CD4-positive, alpha-beta T cell treated with Interleukin-4 for 1 hour (primary cell): ENCODE measurements around the gene NLRC5.
A peak's percentile ranks its signal among the peaks of the same experiment; 100 is the strongest.
"Not testable (repeated sequence)": the region's sequence is repeated elsewhere in the genome, so short reads cannot be mapped to it uniquely, and the experiment has no call there.

Source experiments
- DNase-seq, 2 donors: peaks; one replicate each; pipeline ENCODE4 v3.0.0-alpha.2; 2020 to 2022

Gene NLRC5

DNA sequence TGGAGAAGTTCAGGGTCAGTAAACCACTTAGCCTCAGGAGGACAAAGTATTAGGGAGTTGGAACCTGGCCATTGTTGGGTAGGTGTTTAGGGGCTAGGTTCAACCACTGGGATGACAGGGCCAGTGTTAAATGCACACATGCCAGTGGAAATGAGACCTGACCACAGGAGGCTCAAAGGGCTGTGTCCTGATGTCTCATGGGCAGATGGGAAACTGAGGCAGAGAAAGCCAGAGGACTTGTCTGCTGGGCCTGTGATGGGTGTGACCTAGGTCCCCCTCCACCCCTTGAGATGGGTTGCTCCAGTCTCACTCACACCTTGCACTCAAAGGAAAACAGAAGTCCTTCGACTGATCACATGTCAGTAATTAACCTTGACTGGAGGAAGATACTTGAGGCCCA lies 119.1 kb downstream of the NLRC5 start:
- DNase-seq: no peak

DNA sequence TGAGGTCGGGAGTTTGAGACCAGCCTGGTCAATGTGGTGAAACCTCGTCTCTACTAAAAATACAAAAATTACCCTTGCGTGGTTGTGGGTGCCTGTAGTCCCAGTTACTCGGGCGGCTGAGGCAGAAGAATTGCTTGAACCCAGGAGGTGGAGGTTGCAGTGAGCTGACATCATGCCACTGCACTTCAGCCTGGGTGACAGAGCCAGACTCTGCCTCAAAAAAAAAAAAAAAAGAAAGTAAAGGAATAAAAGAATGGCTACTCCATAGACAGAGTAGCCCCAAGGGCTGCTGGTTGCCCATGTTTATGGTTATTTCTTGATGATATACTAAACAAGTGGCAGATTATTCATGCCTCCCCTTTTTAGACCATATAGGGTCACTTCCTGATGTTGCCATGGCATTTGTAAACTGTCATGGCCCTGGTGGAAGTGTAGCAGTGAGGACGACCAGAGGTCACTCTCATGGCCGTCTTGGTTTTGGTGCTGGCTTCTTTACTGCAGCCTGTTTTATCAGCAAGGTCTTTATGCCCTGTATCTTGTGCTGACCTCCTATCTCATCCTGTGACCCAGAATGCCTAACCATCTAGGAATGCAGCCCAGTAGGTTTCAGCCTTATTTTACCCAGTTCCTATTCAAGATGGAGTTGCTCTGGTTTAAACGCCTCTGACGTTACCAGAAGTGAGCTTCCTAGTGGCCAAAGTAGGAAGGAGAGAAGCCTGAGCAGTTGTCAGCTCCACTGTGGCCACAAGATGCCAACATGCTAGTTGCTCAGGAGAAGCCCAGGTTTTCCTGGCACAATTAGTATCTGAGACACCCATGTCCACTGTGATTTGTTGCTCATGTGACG lies 120.1 kb downstream of the NLRC5 start:
- not testable (repeated sequence) for DNase-seq

DNA sequence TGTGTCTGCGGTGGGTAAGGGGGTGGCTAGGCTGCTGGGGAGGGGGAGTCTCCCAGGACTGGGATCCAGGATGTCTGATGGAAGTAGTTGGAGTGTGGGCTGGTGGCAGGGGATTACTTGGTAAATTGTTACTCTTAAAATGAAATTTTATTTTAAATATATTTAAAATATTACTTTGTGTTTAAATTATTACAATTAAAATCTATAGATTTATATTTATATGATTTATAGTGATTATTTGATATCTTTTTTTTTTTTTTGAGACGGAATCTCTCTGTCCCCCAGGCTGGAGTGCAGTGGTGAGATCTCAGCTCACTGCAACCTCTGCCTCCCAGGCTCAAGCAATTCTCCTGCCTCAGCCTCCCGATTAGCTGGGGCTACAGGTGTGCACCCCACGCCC lies 121.6 kb downstream of the NLRC5 start:
- no peak for DNase-seq

DNA sequence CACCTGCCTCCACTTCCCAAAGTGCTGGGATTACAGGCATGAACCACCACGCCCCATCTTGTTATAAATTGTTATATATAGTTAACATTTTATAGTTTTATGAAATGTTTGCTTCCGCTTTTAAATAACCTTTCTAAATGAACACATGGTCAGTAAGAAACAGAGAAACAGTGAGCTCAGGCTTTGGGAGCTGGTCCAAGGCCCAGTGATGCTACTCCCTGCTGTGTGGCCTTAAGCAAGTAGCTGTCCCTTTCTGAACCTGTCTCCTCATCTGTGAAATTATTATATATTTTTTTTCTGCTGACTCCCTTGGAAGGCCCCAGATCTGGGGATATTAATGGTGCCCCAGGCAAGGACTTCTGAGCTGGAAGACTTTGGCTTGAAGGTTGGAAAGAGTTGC lies 122.1 kb downstream of the NLRC5 start:
- DNase-seq: no peak

DNA sequence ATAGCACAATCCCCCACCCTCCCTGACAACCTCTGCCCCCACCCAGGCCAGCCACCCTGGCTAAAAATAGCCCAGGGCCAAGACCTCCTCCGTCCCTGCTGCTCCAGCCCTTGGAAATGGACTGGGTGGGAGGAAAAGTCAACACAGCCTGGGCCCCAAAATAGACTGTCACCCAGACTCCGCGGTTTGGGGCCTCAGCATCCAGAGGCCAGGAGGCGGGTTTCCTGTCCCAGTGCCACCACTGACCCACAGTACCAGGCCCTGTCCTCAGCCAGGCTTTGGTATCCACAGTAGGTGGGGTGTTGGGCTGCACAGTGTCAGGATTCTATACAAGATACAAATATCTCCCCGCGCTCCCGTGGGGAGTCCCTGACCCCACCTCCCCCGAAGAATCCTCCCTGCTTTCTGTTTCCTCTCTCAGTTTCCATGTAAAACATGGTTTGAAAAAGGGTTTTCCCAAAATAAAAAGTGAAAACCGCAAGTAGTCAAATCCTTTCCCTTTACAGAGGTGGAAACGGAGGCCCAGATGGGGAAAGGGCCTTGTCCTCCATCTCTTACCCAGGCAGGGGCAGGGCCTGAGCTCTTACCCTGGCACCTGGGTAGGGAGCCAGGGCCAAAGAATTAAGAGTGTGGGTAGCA lies 123.2 kb downstream of the NLRC5 start:
- DNase-seq: no peak

DNA sequence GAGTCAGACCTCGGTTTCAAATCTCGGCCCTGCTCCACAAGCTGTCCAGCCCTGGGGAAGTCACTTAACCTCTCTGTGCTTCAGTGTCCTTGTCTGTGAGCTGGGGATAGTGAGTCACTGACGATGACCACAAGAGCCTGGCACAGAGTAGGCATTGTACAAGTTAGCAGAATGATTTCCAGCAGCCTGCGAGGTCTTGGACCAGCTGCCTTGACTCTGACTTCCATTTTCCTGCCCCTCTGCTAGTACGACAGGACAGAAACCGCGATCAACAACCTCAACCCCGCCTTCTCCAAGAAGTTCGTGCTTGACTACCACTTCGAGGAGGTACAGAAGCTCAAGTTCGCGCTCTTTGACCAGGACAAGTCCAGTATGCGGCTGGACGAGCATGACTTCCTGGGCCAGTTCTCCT lies 123.7 kb downstream of the NLRC5 start:
- DNase-seq: no peak

DNA sequence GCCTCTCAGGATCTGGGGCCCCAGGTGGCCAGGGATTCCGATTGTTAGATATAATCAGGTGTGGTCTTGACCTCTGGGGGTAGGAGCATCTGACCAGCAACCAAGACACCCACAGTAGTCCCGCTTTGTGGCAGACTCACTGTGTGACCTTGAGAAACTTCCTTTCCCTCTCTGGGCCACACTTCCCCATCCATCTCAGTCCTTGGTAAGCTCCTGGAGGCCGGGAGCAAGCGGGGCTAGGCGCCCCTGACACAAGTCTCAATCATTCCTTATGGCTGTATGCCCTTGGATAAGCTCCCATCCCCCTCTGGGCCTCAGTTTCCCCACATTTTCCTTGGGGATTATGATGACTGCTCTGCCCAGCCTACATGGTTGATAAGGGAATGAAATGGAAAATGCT lies 124.3 kb downstream of the NLRC5 start:
- no peak for DNase-seq

DNA sequence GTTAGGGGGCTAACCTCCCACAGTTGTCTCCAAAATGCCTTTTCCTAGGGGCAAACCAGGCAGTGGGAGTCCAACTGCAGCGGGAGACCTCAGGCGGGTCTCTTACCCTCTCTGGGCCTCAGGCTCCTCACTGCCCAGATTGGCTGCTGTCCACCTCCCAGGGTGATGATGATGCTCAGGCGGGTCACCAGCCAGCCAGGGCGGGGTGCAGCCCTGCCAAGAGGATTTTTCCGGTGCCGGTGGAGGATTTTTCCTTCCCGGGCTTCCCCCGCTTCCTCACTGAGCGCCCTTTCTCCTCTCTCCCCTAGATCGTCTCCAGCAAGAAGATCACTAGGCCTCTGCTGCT lies 125.8 kb downstream of the NLRC5 start:
- no peak for DNase-seq

DNA sequence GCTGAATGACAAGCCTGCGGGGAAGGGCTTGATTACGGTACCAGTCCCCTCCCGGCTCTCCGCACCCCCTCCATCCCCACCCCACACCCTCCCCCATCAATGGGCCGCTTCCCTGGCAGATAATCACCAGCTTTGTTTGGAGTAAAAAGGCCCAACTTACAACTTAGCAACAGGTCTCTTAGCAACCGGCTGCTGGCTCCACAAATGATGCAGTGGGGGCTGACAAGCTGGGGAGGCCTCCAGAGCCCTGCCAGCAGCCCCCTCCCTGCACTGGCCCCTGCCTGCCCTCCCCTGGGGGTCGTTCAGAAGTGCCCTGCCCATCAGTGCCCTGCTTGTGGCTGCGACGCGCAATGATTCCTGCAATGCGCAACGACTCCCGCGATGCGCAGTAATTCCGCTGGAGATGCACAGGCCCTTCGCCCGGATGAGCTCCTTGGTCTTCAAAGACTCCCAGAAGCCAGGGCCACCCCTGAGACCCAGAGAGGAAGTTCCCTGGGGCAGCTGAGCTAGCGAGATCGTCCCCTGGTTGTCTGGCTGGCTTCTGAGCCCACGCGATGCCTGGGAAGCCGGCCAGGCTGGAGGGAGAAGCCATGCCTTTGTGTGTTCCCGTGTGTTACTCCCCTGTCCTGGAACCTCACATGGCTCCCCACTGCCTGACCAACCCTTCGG lies 126.3 kb downstream of the NLRC5 start:
- no peak for DNase-seq

DNA sequence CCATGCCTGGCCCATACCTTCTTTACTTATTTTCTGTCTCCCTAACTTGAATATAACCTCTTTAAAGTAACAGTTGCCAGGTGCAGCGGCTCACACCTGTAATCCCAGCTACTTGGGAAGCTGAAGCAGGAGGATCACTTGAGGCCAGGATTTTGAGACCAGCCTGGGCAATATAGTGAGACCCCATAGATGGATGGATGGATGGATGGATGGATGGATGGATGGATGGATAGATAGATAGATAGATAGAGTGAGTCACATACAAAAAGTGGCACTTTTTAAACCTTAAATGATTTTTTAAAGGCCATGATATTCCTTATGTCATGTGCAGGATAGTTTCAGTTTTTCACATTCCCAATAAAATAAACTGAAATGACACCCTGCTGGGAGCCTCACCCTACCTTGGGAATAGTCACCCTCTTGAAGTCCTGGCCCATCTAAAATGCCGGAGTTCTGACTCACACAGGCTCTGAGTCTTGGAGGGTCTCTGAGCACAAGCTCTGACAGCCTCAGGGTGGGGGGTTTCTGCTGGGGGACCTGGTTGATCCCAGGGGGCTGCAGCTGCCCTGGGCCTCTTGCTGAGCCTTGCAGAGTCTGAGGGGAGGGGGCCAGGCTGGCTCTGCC lies 129.2 kb downstream of the NLRC5 start:
- DNase-seq: no peak

DNA sequence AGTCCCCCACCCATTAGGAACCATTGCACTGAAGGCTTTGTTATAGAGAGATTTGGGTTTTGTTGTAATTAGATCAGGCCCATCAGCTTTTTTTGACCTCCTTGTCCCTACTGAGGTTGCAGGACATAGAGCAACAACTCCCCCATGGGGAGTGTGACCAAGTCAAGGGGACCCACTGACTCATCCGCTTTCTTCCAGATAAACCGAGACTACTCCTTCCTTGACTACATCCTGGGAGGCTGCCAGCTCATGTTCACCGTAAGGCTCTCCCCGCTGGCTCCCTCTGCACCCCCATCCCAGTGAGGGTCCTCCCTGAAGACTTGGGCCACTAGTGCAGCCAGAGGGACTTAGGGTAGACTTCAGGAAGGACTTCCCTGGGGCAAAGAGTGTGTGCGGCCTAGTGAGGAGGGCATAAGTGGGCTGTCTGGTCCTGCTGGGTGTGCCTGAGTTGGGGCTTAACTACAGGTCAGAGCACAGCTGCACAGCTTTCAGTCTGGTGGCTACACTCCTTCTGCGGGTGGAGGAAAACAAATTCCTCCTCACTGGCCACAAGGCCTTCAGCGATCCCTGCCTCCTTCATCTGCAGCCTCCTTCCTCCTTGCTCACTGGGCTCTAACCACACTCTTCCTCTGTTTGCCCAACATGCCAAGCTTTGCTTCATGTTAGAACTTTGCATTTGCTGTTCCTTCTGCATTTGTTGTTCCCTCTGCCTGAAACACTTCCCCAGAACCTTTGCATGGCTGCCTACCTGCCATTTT lies 134.0 kb downstream of the NLRC5 start:
- no peak for DNase-seq

DNA sequence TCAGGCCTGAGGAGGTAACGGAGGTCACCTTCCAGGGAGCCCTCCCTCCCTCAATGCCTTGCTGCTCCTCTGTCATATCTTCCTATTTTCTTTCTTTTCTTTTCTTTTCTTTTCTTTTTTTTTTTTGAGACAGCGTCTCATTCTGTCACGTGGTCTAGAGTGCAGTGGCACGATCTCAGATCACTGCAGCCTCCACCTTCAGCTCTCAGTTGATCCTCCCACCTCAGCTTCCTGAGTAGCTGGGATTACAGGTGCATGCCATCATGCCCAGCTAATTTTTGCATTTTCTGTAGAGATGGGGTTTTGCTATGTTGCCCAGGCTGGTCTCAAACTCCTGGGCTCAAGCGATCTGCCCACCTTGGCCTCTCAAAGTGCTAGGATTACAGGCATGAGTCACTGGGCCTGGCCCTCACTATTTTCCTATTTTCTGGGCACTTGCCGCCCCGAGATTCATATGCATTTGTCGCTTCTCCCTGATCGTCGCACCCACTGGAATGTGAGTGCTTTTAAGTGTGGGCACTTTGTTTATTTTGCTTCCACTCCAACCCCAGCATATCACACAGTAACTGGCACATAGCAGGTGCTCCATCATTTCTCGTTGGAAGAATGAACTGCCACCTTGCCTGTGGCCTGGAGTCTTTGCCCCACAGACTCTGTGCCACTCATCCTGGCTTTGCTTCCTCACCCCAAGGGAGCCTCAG lies 134.8 kb downstream of the NLRC5 start:
- no peak for DNase-seq

DNA sequence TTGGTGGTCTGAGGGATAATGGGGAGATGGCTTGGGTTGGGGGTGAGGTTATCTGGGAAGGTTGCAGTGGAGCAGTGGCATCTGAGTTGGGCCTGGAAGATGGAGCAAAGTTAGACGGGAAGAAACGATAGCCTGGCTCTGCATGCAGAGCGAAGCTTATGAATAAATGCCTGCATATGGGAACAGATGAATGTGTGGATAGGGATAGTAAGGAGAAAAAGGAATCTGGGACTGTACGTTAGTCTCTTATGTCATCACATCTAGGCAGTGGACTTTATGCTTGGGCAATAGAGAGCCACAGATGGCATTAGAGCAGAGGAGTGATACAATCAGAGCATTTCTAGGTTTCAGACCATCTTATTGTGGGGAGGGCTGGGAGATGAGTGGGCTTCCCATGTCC lies 136.0 kb downstream of the NLRC5 start:
- no peak for DNase-seq

DNA sequence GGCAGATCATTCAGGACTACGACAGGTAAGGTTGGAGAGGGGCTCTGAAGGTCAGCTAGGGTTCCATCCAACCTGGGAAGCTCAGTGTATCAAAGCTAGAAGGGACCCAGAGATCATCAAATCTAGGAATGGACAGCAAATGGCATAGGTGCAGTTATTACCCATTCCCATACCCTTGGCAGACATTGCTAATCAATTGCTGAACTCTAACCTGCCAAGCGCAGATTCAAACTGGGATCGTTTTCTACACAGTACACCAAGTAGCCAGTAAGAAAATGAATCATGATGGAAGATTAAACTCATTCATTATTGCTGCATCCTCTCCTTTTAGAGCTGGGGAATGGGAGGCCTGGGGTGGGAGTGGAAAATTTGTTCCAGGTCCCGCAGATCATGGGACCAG lies 136.6 kb downstream of the NLRC5 start:
- DNase-seq: no peak

DNA sequence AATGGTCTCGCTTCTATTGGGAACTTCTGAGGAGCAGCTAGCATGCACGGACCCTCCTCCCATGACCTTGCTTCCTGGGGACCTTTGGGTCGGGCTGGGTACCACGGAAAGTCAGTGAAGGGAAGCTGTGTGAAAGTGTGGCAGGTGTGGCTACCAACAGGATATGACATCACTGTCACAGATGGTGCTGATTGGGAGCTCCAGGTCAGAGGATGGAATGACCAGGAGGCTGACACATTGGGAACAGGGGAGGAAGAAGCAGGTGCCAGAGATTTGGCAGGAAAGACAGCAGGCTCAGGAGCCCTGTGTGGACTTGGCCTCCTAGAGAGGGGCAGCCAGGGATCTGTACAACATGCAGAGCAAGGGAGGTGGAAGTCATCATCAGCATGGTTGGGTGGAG lies 137.1 kb downstream of the NLRC5 start:
- DNase-seq: no peak

DNA sequence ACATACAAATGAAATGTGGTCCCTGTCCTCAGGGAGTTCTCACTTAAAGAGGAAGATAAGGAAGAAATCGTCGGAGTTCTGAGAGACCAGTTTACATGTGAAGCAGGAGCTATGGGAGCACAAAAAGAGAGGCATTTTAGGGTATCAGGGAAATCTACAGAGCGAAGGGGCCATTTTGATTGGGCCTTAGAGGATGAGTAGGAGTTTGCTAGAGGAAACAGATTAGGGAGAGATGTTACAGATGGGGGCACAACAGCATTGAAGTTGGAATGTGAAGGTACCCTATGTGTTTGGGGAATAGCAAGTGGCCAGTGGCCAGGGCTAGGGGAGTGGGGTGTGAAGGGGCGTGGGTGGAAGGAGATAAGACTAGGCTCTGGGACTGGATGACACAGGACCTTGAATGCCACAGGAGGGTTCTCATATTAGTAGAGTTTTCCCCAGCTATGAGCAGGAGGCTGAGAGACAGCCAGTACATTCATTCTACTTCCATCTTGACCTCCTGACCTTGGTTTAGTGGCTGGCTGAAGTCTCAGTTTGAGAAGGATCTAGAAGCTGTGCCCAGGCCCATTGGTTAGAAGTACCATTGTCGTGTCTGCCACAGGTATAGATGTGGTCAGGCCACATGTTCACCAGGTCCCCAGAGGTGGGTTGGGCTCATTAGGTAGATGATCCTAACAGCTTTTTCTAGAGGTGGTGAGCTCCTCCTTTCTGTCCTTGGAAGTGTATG lies 137.8 kb downstream of the NLRC5 start:
- no peak for DNase-seq

DNA sequence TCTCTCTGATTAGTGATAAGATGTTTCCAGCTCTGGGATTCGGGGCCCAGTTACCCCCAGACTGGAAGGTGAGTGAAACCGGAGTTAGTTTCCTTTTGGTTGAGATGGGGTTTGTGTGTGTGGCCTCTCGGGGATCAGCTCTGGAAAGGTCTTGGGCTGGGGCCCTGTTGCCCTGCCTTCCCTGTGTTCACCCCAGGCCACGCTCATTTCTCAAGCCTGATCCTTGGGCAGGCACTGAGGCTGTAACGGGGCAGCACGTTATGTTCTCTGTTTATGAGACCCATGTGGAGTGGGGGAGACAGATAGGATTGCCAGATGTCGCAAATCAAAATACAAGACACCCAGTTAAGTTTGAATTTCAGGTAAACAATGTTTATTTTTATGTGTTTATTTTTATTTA lies 138.5 kb downstream of the NLRC5 start:
- DNase-seq: no peak

DNA sequence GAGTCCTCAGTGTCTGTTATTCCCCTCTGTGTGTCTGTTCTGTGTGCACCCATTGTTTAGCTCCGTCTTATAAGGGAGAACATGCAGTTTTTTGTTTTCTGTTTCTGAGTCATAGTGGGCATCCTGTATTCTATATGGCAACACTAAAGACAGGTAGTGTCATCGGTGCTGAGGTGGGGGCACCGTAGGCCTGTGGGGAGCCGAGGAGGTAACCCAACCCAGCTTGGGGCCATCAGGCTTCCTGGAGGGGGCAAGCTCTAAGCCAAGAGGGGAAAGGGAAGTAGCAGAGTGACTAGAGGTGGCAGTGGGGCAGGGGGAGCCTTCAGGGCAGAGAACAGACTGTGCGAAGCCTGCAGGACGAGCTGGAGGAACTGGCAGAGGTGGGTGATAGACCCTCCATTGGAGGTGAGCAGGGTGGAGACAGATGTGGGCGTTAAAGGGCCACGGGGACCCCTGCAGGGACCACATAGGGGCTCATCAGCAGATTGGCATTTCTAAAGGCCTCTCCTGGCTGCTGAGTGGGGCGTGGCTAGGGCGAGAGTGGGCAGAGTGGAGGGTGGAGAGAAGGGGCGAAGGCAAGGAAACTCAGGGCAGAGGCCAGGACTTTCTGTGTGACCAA lies 139.5 kb downstream of the NLRC5 start:
- peak; percentile 39 to 54 for DNase-seq

DNA sequence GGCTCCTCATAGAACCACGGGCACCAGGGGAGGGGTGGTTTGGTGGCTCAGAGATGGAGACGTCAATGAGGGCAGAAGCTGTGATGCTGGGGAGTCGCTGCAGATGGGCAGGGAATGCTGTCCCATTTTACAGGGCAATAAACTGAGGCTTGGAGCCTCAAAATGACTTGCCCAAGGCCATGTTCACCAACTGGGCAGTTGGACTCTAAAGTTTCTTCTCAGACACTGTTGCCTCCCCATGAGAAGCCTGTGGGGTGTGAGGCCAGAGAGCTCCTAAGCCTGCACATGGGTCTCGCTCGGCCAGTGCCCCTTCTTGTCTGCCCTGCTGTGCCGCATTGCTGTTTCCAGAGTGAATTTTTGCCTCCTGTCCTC lies 141.6 kb downstream of the NLRC5 start:
- no peak for DNase-seq

DNA sequence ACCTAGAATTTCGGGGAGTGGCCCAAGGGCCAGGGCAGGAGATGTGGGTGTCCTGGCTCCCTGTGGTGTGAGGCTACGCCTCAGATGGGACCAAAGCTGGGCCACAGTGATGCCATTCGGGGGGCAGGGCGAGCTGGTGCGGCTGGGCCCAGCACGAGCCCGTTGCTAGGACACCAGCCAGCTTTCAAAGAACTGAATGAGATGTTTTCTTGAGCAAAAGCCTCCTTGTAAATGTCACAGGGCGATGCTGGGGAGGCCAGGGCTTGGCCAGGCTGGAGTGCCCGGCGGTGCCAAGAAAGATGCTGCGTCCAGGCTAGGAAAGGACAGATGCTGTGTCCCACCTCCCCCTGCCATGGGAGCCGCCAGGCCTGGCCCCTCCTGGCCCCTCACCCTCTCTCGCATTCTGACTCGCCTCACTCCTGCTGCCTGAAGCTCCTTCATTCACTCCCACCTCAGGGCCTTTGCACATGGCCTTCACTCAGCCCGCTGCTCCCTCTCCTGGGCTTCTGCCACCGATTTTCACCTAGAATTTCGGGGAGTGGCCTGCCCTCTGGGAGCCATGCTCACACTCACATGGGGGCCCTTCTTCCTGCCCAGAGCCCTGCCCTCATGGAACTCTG lies 142.1 kb downstream of the NLRC5 start:
- DNase-seq: no peak

DNA sequence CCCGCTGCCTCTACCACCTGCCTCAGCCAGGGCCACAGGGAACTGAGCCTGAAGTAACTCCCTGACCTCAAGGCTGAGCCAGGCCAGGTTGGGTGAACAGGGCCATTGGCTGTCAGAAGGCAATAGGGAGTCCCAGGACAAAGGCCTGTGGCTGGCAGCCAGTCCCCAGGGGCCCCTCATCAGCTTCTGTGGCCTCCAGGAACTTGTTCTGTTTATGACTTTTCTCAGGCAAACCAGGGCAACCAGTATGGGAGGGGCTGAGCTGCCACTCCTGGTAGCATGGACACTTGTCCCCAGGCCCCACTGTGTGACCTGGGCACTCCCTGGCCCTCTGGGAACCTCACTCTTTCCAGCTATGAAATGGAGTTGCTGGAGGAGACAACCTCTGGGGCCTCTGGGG lies 143.1 kb downstream of the NLRC5 start:
- no peak for DNase-seq
